Glutamatergic neuron (in vitro differentiated cells): ENCODE measurements around the gene CRYBA4. TPM values are rescaled to one million over a fixed set of nuclear protein-coding genes. Genes with fewer than 3 reads are reported as not detected.
"Not testable (repeated sequence)": the region's sequence is repeated elsewhere in the genome, so short reads cannot be mapped to it uniquely, and the experiment has no call there.

ENCODE experiments used
- DNase-seq: peaks from one replicate; pipeline ENCODE4 v3.0.0; 2022
- H3K27ac Mint-ChIP-seq: one replicate; pipeline ENCODE4 v1.8.0; 2020; ENCODE audit warnings: mild to moderate bottlenecking, mixed read lengths, inconsistent platforms; ENCODE audit not compliant: unreplicated experiment
- H3K27me3 Mint-ChIP-seq: one replicate; pipeline ENCODE4 v1.8.0; 2020; ENCODE audit warnings: mild to moderate bottlenecking, moderate library complexity, mixed read lengths, inconsistent platforms; ENCODE audit not compliant: unreplicated experiment
- H3K36me3 Mint-ChIP-seq: one replicate; pipeline ENCODE4 v1.8.0; 2020; ENCODE audit warnings: mild to moderate bottlenecking, mixed read lengths, inconsistent platforms; ENCODE audit not compliant: unreplicated experiment
- H3K4me1 Mint-ChIP-seq: one replicate; pipeline ENCODE4 v1.8.0; 2020; ENCODE audit warnings: mild to moderate bottlenecking, low read depth, mixed read lengths, inconsistent platforms; ENCODE audit not compliant: unreplicated experiment
- H3K4me3 Mint-ChIP-seq: one replicate; pipeline ENCODE4 v1.8.0; 2020; ENCODE audit warnings: mild to moderate bottlenecking, mixed read lengths, inconsistent platforms; ENCODE audit not compliant: unreplicated experiment
- H3K9me3 Mint-ChIP-seq: one replicate; pipeline ENCODE4 v1.8.0; 2020; ENCODE audit warnings: mild to moderate bottlenecking, moderate library complexity, mixed read lengths, inconsistent platforms; ENCODE audit not compliant: unreplicated experiment
- CTCF ChIP-seq: fragments of 200-600 bp; sonication (generic); IDR thresholded peaks from one replicate; pipeline ENCODE4 v1.5.0; 2021; ENCODE audit not compliant: partially characterized antibody, unreplicated experiment
- total RNA-seq: library from RNA; stranded (reverse); fragmentation: NEBNext Ultra II Directional; extraction: Animal tissue kit (Norgen Biotek cat#: 25700); gene quantifications from one replicate; pipeline ENCODE4 v1.2.1, GENCODE V29; 2021; ENCODE audit not compliant: unreplicated experiment

Gene CRYBA4
- total RNA-seq, 1 donor from 2014 or later: not detected

DNA sequence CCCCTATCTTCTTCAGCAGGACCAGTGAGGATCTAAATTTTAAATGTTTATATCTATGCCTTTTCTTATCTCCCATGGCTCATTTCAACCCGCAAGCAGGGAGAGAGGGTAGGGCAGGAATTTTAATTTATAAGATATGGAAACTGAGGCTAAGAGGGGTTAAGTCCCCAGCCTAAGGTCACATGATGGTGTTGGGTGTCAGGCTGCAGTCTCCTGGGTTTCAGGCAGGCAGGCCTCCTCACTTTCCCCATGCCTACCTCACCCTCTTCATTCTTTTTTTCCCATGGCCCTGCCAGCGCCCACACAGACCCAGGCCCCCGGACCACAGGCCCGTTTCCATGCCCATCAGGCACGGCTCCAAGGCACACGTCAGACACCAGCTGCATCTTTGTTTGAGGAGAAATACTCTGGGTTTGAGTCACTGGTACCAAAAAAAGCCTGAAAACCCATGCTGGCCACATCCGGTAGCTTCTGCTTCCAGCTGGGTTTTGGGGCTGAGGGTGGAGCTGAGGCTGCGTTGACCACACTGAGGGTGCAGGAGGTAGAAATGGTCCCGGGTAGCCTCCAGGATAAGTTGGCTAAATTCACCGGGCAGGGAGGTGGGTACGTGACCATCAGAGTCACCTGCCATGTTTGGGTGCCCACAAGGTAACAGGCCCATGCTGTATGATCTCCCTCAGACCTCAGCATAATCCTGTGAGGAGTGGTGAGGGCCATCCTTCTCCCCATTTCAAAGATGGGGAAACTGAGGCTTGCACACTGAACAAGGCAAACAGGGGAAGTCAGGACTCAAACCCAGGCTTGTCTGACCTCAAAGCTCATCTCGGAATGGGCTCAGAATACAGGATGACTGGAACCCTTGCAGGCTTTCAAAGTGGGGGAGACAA lies 11.4 kb upstream of the CRYBA4 start:
- H3K9me3 Mint-ChIP-seq: peaks cover under 1% of the 10 kb centered on the region
- H3K27ac Mint-ChIP-seq: no peak overlapping the region
- H3K4me3 Mint-ChIP-seq: no peak overlapping the region
- TF ChIP-seq CTCF: no peak
- peaks cover 7% of the 10 kb centered on the region for H3K4me1 Mint-ChIP-seq
- no peak for DNase-seq
- peaks cover 7% of the 10 kb centered on the region for H3K27me3 Mint-ChIP-seq
- no peaks in the 10 kb centered on the region for H3K36me3 Mint-ChIP-seq

DNA sequence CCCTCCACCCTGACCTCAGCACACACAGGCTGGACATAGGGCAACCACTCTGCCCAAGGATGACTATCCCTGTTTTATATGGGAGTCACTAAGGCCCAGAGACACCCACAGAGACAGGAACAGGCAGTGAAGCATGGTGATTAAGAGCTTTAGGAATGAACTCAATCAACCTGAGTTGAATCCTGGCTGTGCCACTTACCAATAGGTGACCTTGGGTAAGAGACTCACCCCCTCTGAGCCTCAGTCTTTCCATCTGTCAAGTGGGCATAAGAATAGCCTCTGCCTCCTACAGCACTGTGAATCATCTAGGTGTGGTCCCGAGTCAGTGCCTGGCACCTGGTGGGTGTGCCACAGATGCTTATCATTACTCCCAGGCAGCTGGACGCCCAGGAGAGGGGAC lies 10.8 kb upstream of the CRYBA4 start:
- no peak overlapping the region for H3K27ac Mint-ChIP-seq
- TF ChIP-seq CTCF: no peak

DNA sequence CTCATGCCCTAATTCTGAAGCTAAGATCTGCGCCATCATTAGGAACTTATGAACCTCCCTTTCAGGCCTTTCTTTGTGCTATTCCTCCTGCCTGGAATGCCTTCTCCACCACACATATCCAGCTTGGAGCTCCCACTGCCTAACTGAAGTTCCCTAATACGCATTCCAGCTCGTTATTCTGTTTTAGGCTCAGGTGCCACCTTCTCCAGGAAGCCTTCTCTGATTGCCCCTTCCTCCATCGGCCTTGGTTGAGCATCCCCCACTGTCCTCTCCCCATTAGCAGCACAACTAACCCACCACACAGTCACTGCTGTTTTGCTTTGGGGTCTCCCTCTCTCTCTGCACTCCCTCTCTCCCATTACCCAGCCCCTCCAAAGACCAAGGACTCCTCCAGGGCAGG lies 9.1 kb upstream of the CRYBA4 start:
- Mint-ChIP-seq H3K4me1 (peaks cover 10% of the 10 kb centered on the region), H3K27ac (no peak overlapping the region), H3K27me3 (peaks cover 8% of the 10 kb centered on the region), H3K36me3 (no peaks in the 10 kb centered on the region), H3K4me3 (no peak overlapping the region), H3K9me3 (peaks cover 2% of the 10 kb centered on the region)
- TF ChIP-seq CTCF: no peak
- no peak for DNase-seq

More for the DNA sequence above, 10.8 kb upstream of the CRYBA4 start:
- peaks cover 7% of the 10 kb centered on the region for H3K4me1 Mint-ChIP-seq
- DNase-seq: no peak
- H3K4me3 Mint-ChIP-seq: no peak overlapping the region
- peaks cover 7% of the 10 kb centered on the region for H3K27me3 Mint-ChIP-seq
- peaks cover 2% of the 10 kb centered on the region for H3K9me3 Mint-ChIP-seq
- no peaks in the 10 kb centered on the region for H3K36me3 Mint-ChIP-seq

- not testable (repeated sequence) for H3K27me3 Mint-ChIP-seq, H3K27ac Mint-ChIP-seq, H3K9me3 Mint-ChIP-seq, DNase-seq, H3K36me3 Mint-ChIP-seq
- Mint-ChIP-seq H3K4me3 (peak overlapping the region; percentile 54), H3K4me1 (peaks cover 10% of the 10 kb centered on the region)
Observed at GRCh38 chr22:26613753-26614152, 8.0 kb upstream of the CRYBA4 start.

GRCh38 chr22:26614322-26614721 lies 7.4 kb upstream of the CRYBA4 start:
- no peak overlapping the region for H3K27ac Mint-ChIP-seq
- no peak for TF ChIP-seq CTCF
- H3K27me3 Mint-ChIP-seq: peaks cover 8% of the 10 kb centered on the region
- peak overlapping the region; percentile 54 for H3K4me3 Mint-ChIP-seq
- DNase-seq: no peak
- H3K4me1 Mint-ChIP-seq: peaks cover 10% of the 10 kb centered on the region
- H3K36me3 Mint-ChIP-seq: no peaks in the 10 kb centered on the region
- H3K9me3 Mint-ChIP-seq: peaks cover 2% of the 10 kb centered on the region
